22Rv1 (cell line): ENCODE results near the gene WASHC4.
"Not testable (repeated sequence)": the region's sequence is repeated elsewhere in the genome, so short reads cannot be mapped to it uniquely, and the experiment has no call there.

ENCODE experiments used
- H3K27ac ChIP-seq: fragments of 450-650 bp; 2 replicates; pipeline ENCODE4 v1.5.1; 2017
- CTCF ChIP-seq: fragments of 450-650 bp; IDR thresholded peaks from 2 replicates; pipeline ENCODE4 v1.5.1; 2017; ENCODE audit warnings: mild to moderate bottlenecking
- ZFX ChIP-seq: fragments of 450-650 bp; IDR thresholded peaks from 2 replicates; pipeline ENCODE4 v1.6.1; 2017; ENCODE audit warnings: antibody characterized with exemption, borderline replicate concordance

WASHC4 gene

GRCh38 chr12:105084251-105085250 lies 23.0 kb upstream of the WASHC4 start, which contains the start of gene ALDH1L2:
ALDH1L2 (minus strand) TSS chr12:105084458; CDS start chr12:105084436, 22 bp downstream.
- TF ChIP-seq ZFX (no peak), CTCF (no peak)
- H3K27ac ChIP-seq, result peak within 1 kb of the TSS; percentile 79

- TF ChIP-seq ZFX, result no peak
- peak; percentile 14; the same call in 1 of the 2 replicates for TF ChIP-seq CTCF
- no peak overlapping the region for H3K27ac ChIP-seq
Observed at GRCh38 chr12:105085501-105085900, 22.0 kb upstream of the WASHC4 start.

DNA sequence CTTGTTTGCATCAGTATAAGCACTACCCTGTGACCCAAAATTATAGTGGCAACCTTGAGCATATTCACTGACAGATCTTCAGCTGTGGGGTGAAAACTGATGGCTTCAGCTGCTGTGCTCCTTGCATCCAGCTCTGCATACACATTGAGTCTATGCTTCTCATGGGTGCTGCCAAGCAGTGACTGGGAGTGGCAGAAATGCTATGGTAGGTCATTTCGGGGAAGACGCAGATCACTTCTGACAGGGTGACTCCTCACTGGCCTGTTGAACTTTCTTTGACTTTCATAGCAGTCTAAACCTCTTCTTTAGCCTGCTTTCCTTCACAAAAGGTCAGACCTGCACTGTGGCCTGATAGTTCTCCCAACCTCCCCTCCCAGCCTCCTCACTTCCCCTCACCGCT lies 17.7 kb upstream of the WASHC4 start:
- no peak overlapping the region for H3K27ac ChIP-seq
- no peak for TF ChIP-seq CTCF
- TF ChIP-seq ZFX, result no peak

- no peak overlapping the region for H3K27ac ChIP-seq
- TF ChIP-seq CTCF, result no peak
Observed at GRCh38 chr12:105090361-105090760, 17.2 kb upstream of the WASHC4 start.

- TF ChIP-seq ZFX (no peak), CTCF (no peak)
- H3K27ac ChIP-seq, result peak overlapping the region; percentile 65
Observed at GRCh38 chr12:105091476-105092206, 15.9 kb upstream of the WASHC4 start.

GRCh38 chr12:105092336-105092735 lies 15.2 kb upstream of the WASHC4 start:
- peak overlapping the region; percentile 65 for H3K27ac ChIP-seq
- TF ChIP-seq CTCF (peak; percentile 21), ZFX (no peak)

GRCh38 chr12:105095338-105095737 lies 12.2 kb upstream of the WASHC4 start:
- H3K27ac ChIP-seq, result not testable (repeated sequence)
